Naive thymus-derived CD4-positive, alpha-beta T cell (primary cell): ENCODE results near the gene PCDHB7. TPM values are rescaled to one million over a fixed set of nuclear protein-coding genes. Genes with fewer than 3 reads are reported as not detected.
A peak's percentile ranks its signal among the peaks of the same experiment; 100 is the strongest.
"Not testable (repeated sequence)": the region's sequence is repeated elsewhere in the genome, so short reads cannot be mapped to it uniquely, and the experiment has no call there.

Experiments
- ATAC-seq: fragments of 150-1000 bp; cut with Tn5 transposase; 2 replicates; pipeline ENCODE4 v1.10.0; 2021; ENCODE audit warnings: mild to moderate bottlenecking, moderate library complexity
- CTCF ChIA-PET: fragments of 350-600 bp; sonication (Branson Sonifier 250); formaldehyde crosslinking; loops from one replicate; lab custom pipeline; 2021; ENCODE audit warnings: antibody characterized with exemption; lab: Charles Lee
- POLR2A ChIA-PET: fragments of 350-600 bp; sonication (Branson Sonifier 250); formaldehyde crosslinking; loops from one replicate; lab custom pipeline; 2021; ENCODE audit warnings: antibody characterized with exemption, inconsistent platforms; lab: Charles Lee
- DNase-seq, 9 donors: peaks; one replicate each; pipeline versions ENCODE4 v3.0.0 to v3.0.0-alpha.2; 2020 to 2022; ENCODE audit warnings: mixed read lengths in 1 of 9
- H3K27ac ChIP-seq: one replicate; pipeline ENCODE4 v1.7.0; 2013; ENCODE audit warnings: mild to moderate bottlenecking, low read depth, low read length, moderate library complexity
- H3K27me3 ChIP-seq, 2 donors: one replicate each; pipeline ENCODE4 v1.7.0; 2013; ENCODE audit warnings: low read length in 2 of 2, mild to moderate bottlenecking in 2 of 2, moderate library complexity in 2 of 2; ENCODE audit not compliant: control insufficient read depth in 2 of 2, insufficient read depth in 2 of 2
- H3K36me3 ChIP-seq, 3 experiments: 1 replicate in 2 of 3; 2 replicates in 1 of 3; pipeline ENCODE4 v1.7.0; 2013; ENCODE audit warnings: low read length in 3 of 3, mild to moderate bottlenecking in 3 of 3, moderate library complexity in 1 of 3; ENCODE audit not compliant: insufficient read depth in 3 of 3, control insufficient read depth in 2 of 3
- H3K4me1 ChIP-seq, 2 donors: one replicate each; pipeline ENCODE4 v1.7.0; 2013; ENCODE audit warnings: low read length in 2 of 2, mild to moderate bottlenecking in 2 of 2, moderate library complexity in 1 of 2; ENCODE audit not compliant: control insufficient read depth in 2 of 2, insufficient read depth in 2 of 2
- H3K4me3 ChIP-seq: 2 replicates; pipeline ENCODE4 v1.7.0; 2013; ENCODE audit warnings: mild to moderate bottlenecking, low read length
- H3K9me3 ChIP-seq, 3 experiments: 1 replicate in 2 of 3; 2 replicates in 1 of 3; pipeline ENCODE4 v1.7.0; 2013; ENCODE audit warnings: low read length in 3 of 3; ENCODE audit not compliant: control insufficient read depth in 2 of 3
- H3K27ac Mint-ChIP-seq, 9 donors: one replicate each; pipeline ENCODE4 v1.8.0; 2020 to 2022; ENCODE audit warnings: mixed read lengths in 9 of 9, mild to moderate bottlenecking in 8 of 9, moderate library complexity in 5 of 9, inconsistent platforms in 2 of 9
- H3K27me3 Mint-ChIP-seq, 5 donors: one replicate each; pipeline ENCODE4 v1.8.0; 2021 to 2022; ENCODE audit warnings: mixed read lengths in 5 of 5, mild to moderate bottlenecking in 1 of 5
- H3K36me3 Mint-ChIP-seq, 5 donors: one replicate each; pipeline ENCODE4 v1.8.0; 2020 to 2022; ENCODE audit warnings: mixed read lengths in 5 of 5, mild to moderate bottlenecking in 3 of 5, inconsistent platforms in 1 of 5
- H3K4me1 Mint-ChIP-seq, 7 donors: one replicate each; pipeline ENCODE4 v1.8.0; 2020 to 2022; ENCODE audit warnings: mixed read lengths in 7 of 7, mild to moderate bottlenecking in 3 of 7, inconsistent platforms in 1 of 7
- H3K4me3 Mint-ChIP-seq, 10 donors: one replicate each; pipeline ENCODE4 v1.8.0; 2020 to 2022; ENCODE audit warnings: mild to moderate bottlenecking in 10 of 10, mixed read lengths in 10 of 10, moderate library complexity in 6 of 10, inconsistent platforms in 2 of 10
- H3K9me3 Mint-ChIP-seq, 11 donors: one replicate each; pipeline ENCODE4 v1.8.0; 2020 to 2022; ENCODE audit warnings: mixed read lengths in 11 of 11, mild to moderate bottlenecking in 4 of 11, inconsistent platforms in 1 of 11, moderate library complexity in 1 of 11
- intact Hi-C, 2 donors: fragments of 100-400 bp; cut with micrococcal nuclease; formaldehyde crosslinking; loops; one replicate each; pipeline ENCODE4 v1.15.1; 2023
- polyA plus RNA-seq, 2 donors: library from polyadenylated mRNA; unstranded; fragments of 300-500 nt; fragmentation: Illumina TruSeq; gene quantifications; one replicate each; pipeline ENCODE4 v1.2.3, GENCODE V29; 2021
- total RNA-seq, 6 experiments: library from RNA in 5 of 6; stranded (reverse) in 5 of 6; gene quantifications; 1 replicate in 5 of 6; 2 replicates in 1 of 6; pipeline ENCODE4 v1.2.3 and lab custom pipeline; 2021 to 2026

Gene PCDHB7
- total and polyA plus RNA-seq, 7 experiments from 2014 or later: not detected

DNA sequence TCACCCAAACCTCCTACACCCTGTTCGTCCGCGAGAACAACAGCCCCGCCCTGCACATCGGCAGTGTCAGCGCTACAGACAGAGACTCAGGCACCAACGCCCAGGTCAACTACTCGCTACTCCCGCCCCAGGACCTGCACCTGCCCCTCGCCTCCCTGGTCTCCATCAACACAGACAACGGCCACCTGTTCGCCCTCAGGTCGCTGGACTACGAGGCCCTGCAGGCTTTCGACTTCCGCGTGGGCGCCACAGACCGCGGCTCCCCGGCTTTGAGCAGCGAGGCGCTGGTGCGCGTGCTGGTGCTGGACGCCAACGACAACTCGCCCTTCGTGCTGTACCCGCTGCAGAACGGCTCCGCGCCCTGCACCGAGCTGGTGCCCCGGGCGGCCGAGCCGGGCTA is 28.7 kb downstream of the PCDHB7 start:
- H3K4me1 ChIP-seq, intact Hi-C loops, H3K36me3 ChIP-seq, POLR2A ChIA-PET, ATAC-seq, DNase-seq, H3K27ac Mint-ChIP-seq, H3K27me3 ChIP-seq, H3K27ac ChIP-seq, H3K4me1 Mint-ChIP-seq, CTCF ChIA-PET, H3K4me3 ChIP-seq: not testable (repeated sequence)
- Mint-ChIP-seq H3K27me3 (peaks cover 0 to 80% (median 60%) of the 10 kb centered on the region in 5 donors), H3K4me3 (peak overlapping the region in 1 of 10 donors; percentile 58), H3K36me3 (peaks cover 0 to 42% (median 3%) of the 10 kb centered on the region in 5 donors), H3K9me3 (peaks cover 0 to 88% (median 43%) of the 10 kb centered on the region in 11 donors)
- peaks cover 0 to 18% (median 0%) of the 10 kb centered on the region in 3 experiments for H3K9me3 ChIP-seq

GRCh38 chr5:141201646-141202045 is 29.2 kb downstream of the PCDHB7 start:
- H3K4me1 ChIP-seq, H3K27ac ChIP-seq, H3K4me3 Mint-ChIP-seq, CTCF ChIA-PET, intact Hi-C loops, H3K4me3 ChIP-seq, POLR2A ChIA-PET, H3K36me3 ChIP-seq, ATAC-seq, H3K27me3 ChIP-seq, DNase-seq, H3K4me1 Mint-ChIP-seq, H3K27ac Mint-ChIP-seq: not testable (repeated sequence)
- Mint-ChIP-seq H3K36me3 (peaks cover 0 to 37% (median 3%) of the 10 kb centered on the region in 5 donors), H3K27me3 (peaks cover 0 to 80% (median 65%) of the 10 kb centered on the region in 5 donors), H3K9me3 (peaks cover 0 to 83% (median 38%) of the 10 kb centered on the region in 11 donors)
- peaks cover 0 to 16% (median 0%) of the 10 kb centered on the region in 3 experiments for H3K9me3 ChIP-seq

DNA sequence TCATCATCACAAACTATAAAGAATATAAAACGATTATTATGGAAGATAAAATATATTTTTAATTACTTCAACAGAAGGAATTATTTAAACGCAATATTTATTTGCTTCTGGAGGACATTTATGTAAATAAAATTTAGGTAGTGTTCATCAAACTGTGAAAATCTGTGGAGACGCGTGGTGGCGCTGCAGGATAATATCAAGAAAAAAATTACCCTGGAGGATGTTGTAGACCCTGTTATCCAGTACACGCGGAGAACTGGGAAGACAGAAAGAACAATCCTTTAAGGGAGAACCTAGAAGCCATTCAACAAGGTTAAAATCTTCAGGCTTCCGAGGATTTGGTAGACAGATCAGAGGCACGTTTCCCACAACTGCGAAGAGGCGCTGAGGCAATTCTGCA is 36.0 kb downstream of the PCDHB7 start, which contains the start of gene PCDHB12:
TSS of gene PCDHB12 (plus strand) at position 242 of the 400 bp plus-strand sequence. CDS start 189 bp downstream, outside the sequence.
- ATAC-seq: no peak
- Mint-ChIP-seq H3K27me3 (peaks cover 7 to 84% (median 78%) of the 10 kb centered on the region in 5 donors), H3K9me3 (peaks cover 0 to 56% (median 10%) of the 10 kb centered on the region in 11 donors), H3K4me3 (peak within 1 kb of the TSS in 1 of 10 donors; percentile 25), H3K36me3 (peaks cover 0 to 8% (median 0%) of the 10 kb centered on the region in 5 donors), H3K4me1 (no peaks in the 10 kb centered on the region), H3K27ac (no peak within 1 kb of the TSS)
- CTCF ChIA-PET: no interaction called here
- POLR2A ChIA-PET: no interaction called here
- H3K4me1 ChIP-seq: no peaks in the 10 kb centered on the region
- H3K27me3 ChIP-seq: no peaks in the 10 kb centered on the region
- intact Hi-C loops: no loop called here
- no peaks in the 10 kb centered on the region for H3K9me3 ChIP-seq
- H3K36me3 ChIP-seq: no peaks in the 10 kb centered on the region
- H3K27ac ChIP-seq: no peak within 1 kb of the TSS
- H3K4me3 ChIP-seq: no peak within 1 kb of the TSS
- DNase-seq: no peak

- intact Hi-C loops, H3K4me1 ChIP-seq, H3K27me3 ChIP-seq, H3K4me3 Mint-ChIP-seq, H3K9me3 ChIP-seq, H3K36me3 ChIP-seq, DNase-seq, ATAC-seq, POLR2A ChIA-PET, H3K4me1 Mint-ChIP-seq, H3K4me3 ChIP-seq, H3K27ac ChIP-seq, CTCF ChIA-PET, H3K27ac Mint-ChIP-seq: not testable (repeated sequence)
- H3K9me3 Mint-ChIP-seq: peaks cover 3 to 59% (median 20%) of the 10 kb centered on the region in 11 donors
- peaks cover 0 to 13% (median 0%) of the 10 kb centered on the region in 5 donors for H3K36me3 Mint-ChIP-seq
- H3K27me3 Mint-ChIP-seq: peaks cover 9 to 87% (median 85%) of the 10 kb centered on the region in 5 donors
Observed at GRCh38 chr5:141210281-141210680, 37.8 kb downstream of the PCDHB7 start.

GRCh38 chr5:141210849-141211248 is 38.4 kb downstream of the PCDHB7 start:
- H3K4me1 Mint-ChIP-seq, DNase-seq, H3K4me3 Mint-ChIP-seq, intact Hi-C loops, H3K27me3 ChIP-seq, H3K27ac Mint-ChIP-seq, H3K36me3 ChIP-seq, H3K9me3 ChIP-seq, ATAC-seq, CTCF ChIA-PET, H3K4me3 ChIP-seq, H3K4me1 ChIP-seq, H3K27ac ChIP-seq, POLR2A ChIA-PET: not testable (repeated sequence)
- peaks cover 0 to 14% (median 0%) of the 10 kb centered on the region in 5 donors for H3K36me3 Mint-ChIP-seq
- peaks cover 9 to 83% (median 80%) of the 10 kb centered on the region in 5 donors for H3K27me3 Mint-ChIP-seq
- peaks cover 3 to 56% (median 22%) of the 10 kb centered on the region in 11 donors for H3K9me3 Mint-ChIP-seq

- ATAC-seq, intact Hi-C loops, DNase-seq, H3K27me3 ChIP-seq, POLR2A ChIA-PET, CTCF ChIA-PET, H3K4me1 Mint-ChIP-seq, H3K27ac ChIP-seq, H3K27ac Mint-ChIP-seq, H3K4me1 ChIP-seq, H3K36me3 ChIP-seq, H3K4me3 ChIP-seq: not testable (repeated sequence)
- H3K36me3 Mint-ChIP-seq: peaks cover 0 to 22% (median 0%) of the 10 kb centered on the region in 5 donors
- H3K9me3 Mint-ChIP-seq: peaks cover 7 to 73% (median 36%) of the 10 kb centered on the region in 11 donors
- H3K4me3 Mint-ChIP-seq: peak within 1 kb of the TSS in 4 of 10 donors; percentile 19 to 55 (median 33)
- H3K27me3 Mint-ChIP-seq: peaks cover 7 to 76% (median 72%) of the 10 kb centered on the region in 5 donors
- H3K9me3 ChIP-seq: peaks cover 0 to 12% (median 0%) of the 10 kb centered on the region in 3 experiments
Observed at GRCh38 chr5:141213656-141214339, 41.4 kb downstream of the PCDHB7 start, which contains the start of gene PCDHB13. Gene PCDHB13 (plus strand): TSS chr5:141213919. CDS start chr5:141214124, 205 bp downstream.
